Gastroesophageal sphincter (tissue), 3 donors: ENCODE results near the gene MBNL1.

Source experiments
- CTCF ChIP-seq, 4 experiments: fragments of 200-600 bp in 2 of 4; fragments of 450-650 bp in 2 of 4; sonication (generic) in 1 of 4; IDR thresholded peaks; one replicate each; pipeline ENCODE4 v1.5.1; 2017 to 2019; ENCODE audit warnings: antibody characterized with exemption in 4 of 4, mild to moderate bottlenecking in 2 of 4, moderate library complexity in 2 of 4
- POLR2AphosphoS5 ChIP-seq: sonication (generic); formaldehyde crosslinking; IDR thresholded peaks from one replicate; pipeline ENCODE4 v1.6.1; 2017; ENCODE audit warnings: antibody characterized with exemption

- TF ChIP-seq CTCF (IDR thresholded peaks at IDR 0.05) (no peak), POLR2AphosphoS5 (no peak)
Observed at GRCh38 chr3:152285509-152285908, 16.8 kb downstream of the MBNL1 start.
